Measurements from ENCODE around the gene DDX5. TPM values are rescaled to one million over a fixed set of nuclear protein-coding genes. Genes with fewer than 3 reads are reported as not detected.

Gene DDX5
- total RNA-seq, 1 experiment from 2014 or later, result 411 TPM

GRCh38 chr17:64532409-64532808, 26.3 kb upstream of the DDX5 start:
- TF ChIP-seq CTCF (IDR thresholded peaks at IDR 0.05) (no peak), POLR2AphosphoS5 (IDR thresholded peaks at IDR 0.05; ENCODE audit: low read depth, low read length) (no peak), REST (IDR thresholded peaks at IDR 0.05; ENCODE audit: insufficient read depth in 1 of 2, low read depth in 2 of 2, low read length in 1 of 2) (no peak), SIN3A (IDR thresholded peaks at IDR 0.05; ENCODE audit: borderline replicate concordance, insufficient read depth, low read depth, low read length) (no peak), TCF7L2 (IDR thresholded peaks at IDR 0.05; ENCODE audit: low read depth, low read length) (no peak)
- H3K4me1 ChIP-seq (ENCODE audit: control insufficient read depth, insufficient read depth, low read length), result no peaks in the 10 kb centered on the region
- no peaks in the 10 kb centered on the region for H3K27me3 ChIP-seq (ENCODE audit: control insufficient read depth, insufficient read depth, low read length)
- H3K36me3 ChIP-seq (ENCODE audit: control insufficient read depth, insufficient read depth, low read length), result peaks cover 22% of the 10 kb centered on the region
- no peaks in the 10 kb centered on the region for H3K9me3 ChIP-seq (ENCODE audit: control insufficient read depth, insufficient read depth, low read depth, low read length)
- ChIA-PET POLR2A (no interaction called here), CTCF (no interaction called here)
- DNase-seq (ENCODE audit: low read depth, low spot score), result no peak
- BruUV-seq (replicated peaks), result no TSS peak
- intact Hi-C loops (cut with micrococcal nuclease; ENCODE audit: unreplicated experiment), result no loop called here
- H3K4me3 ChIP-seq (ENCODE audit: low read depth in 2 of 2, low read length in 2 of 2), result no peak overlapping the region
- ATAC-seq, result no peak
- no peak overlapping the region for H3K27ac ChIP-seq (ENCODE audit: low read length)
- in situ Hi-C loops (cut with HindIII; ENCODE audit: low pct_unique_long_range_greater_than_20kb, low sequenced_read_pairs), result no loop called here

- Histone ChIP-seq H3K27ac (ENCODE audit: low read length) (no peak overlapping the region), H3K27me3 (ENCODE audit: control insufficient read depth, insufficient read depth, low read length) (no peaks in the 10 kb centered on the region), H3K4me1 (ENCODE audit: control insufficient read depth, insufficient read depth, low read length) (no peaks in the 10 kb centered on the region), H3K4me3 (ENCODE audit: low read depth in 2 of 2, low read length in 2 of 2) (no peak overlapping the region), H3K36me3 (ENCODE audit: control insufficient read depth, insufficient read depth, low read length) (peaks cover 23% of the 10 kb centered on the region), H3K9me3 (ENCODE audit: control insufficient read depth, insufficient read depth, low read depth, low read length) (no peaks in the 10 kb centered on the region)
- ChIA-PET POLR2A (no interaction called here), CTCF (no interaction called here)
- no TSS peak for BruUV-seq (replicated peaks)
- ATAC-seq (no peak), DNase-seq (ENCODE audit: low read depth, low spot score) (no peak)
- intact Hi-C loops (cut with micrococcal nuclease; ENCODE audit: unreplicated experiment) (no loop called here), in situ Hi-C loops (cut with HindIII; ENCODE audit: low pct_unique_long_range_greater_than_20kb, low sequenced_read_pairs) (no loop called here)
- no peak for TF ChIP-seq REST (IDR thresholded peaks at IDR 0.05; ENCODE audit: insufficient read depth in 1 of 2, low read depth in 2 of 2, low read length in 1 of 2)
- TF ChIP-seq TCF7L2 (IDR thresholded peaks at IDR 0.05; ENCODE audit: low read depth, low read length), result no peak
- TF ChIP-seq POLR2AphosphoS5 (IDR thresholded peaks at IDR 0.05; ENCODE audit: low read depth, low read length), result no peak
- no peak for TF ChIP-seq SIN3A (IDR thresholded peaks at IDR 0.05; ENCODE audit: borderline replicate concordance, insufficient read depth, low read depth, low read length)
- TF ChIP-seq CTCF (IDR thresholded peaks at IDR 0.05), result no peak
Measured at GRCh38 chr17:64531955-64532371, 25.9 kb upstream of the DDX5 start.
